Choroid plexus epithelial cell (primary cell): ENCODE data around the gene MYO5C.

Source experiments
- DNase-seq: peaks from one replicate; pipeline ENCODE4 v3.0.0-alpha.2; 2010; ENCODE audit warnings: low read depth
- H3K4me3 ChIP-seq: 2 replicates; pipeline ENCODE4 v1.5.1; 2011; ENCODE audit warnings: low read depth, mild to moderate bottlenecking, control low read depth, low read length, moderate library complexity
- TF ChIP-seq, protein P1 (sequence below): conservative IDR thresholded peaks from 2 replicates; pipeline ENCODE4 v1.5.1; 2011; ENCODE audit warnings: low read depth, mild to moderate bottlenecking, control low read depth, inconsistent platforms, low read length, moderate library complexity

MYO5C gene

DNA sequence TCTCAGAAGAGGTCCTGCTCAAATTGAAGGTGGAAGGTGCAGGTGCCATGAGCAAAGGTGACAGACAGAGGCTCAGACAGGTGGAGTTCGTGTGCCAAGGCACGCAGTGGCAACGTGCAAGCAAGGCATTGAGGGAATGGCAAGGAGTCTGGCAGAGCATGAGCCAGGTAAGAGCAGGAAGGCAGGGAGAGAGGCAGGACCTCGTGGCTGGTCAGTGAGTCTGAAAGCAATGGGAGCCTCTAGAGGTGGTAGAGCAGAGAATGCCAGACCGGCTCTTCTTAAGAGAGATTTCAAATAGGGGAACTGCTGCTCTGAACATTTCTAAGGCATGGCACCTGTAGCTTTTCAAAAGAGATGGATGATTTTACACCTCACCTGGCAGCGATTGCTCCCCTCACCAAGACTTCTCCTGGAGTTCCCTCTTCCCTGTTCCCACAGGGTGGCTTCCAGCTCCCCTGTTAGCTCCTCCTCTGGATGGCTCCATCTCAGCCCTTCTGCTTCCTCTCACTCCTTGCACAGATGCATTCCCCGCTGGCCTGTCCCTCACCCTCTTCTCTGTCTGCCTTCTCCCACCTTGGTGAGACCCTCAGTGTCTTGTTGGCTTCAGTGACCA, 2.7 kb downstream of the MYO5C start:
- TF ChIP-seq, protein P1, sequence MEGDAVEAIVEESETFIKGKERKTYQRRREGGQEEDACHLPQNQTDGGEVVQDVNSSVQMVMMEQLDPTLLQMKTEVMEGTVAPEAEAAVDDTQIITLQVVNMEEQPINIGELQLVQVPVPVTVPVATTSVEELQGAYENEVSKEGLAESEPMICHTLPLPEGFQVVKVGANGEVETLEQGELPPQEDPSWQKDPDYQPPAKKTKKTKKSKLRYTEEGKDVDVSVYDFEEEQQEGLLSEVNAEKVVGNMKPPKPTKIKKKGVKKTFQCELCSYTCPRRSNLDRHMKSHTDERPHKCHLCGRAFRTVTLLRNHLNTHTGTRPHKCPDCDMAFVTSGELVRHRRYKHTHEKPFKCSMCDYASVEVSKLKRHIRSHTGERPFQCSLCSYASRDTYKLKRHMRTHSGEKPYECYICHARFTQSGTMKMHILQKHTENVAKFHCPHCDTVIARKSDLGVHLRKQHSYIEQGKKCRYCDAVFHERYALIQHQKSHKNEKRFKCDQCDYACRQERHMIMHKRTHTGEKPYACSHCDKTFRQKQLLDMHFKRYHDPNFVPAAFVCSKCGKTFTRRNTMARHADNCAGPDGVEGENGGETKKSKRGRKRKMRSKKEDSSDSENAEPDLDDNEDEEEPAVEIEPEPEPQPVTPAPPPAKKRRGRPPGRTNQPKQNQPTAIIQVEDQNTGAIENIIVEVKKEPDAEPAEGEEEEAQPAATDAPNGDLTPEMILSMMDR: no peak
- DNase-seq: no peak
- H3K4me3 ChIP-seq: no peak overlapping the region

DNA sequence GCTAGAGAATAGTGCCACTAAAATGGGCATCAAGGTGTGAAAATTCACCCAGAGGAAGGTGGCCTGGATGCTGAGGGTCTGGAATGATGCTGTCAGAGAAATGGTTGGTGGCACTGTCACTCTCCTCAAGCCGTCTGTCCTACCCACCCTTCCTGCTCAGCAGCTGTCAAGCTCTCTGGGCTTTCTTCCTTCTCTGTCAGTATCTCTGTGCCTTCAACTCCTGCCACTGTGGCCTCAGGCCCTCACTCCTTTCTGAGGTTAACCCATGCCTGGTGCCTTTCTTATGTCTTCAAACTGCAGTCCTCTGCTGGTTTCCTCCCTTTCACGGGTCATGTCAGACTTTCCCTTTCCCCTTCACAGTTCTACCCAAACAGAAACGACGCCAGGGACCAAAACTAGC, 4.4 kb downstream of the MYO5C start:
- no peak overlapping the region for H3K4me3 ChIP-seq
- DNase-seq: no peak
- TF ChIP-seq, protein P1: no peak

DNA sequence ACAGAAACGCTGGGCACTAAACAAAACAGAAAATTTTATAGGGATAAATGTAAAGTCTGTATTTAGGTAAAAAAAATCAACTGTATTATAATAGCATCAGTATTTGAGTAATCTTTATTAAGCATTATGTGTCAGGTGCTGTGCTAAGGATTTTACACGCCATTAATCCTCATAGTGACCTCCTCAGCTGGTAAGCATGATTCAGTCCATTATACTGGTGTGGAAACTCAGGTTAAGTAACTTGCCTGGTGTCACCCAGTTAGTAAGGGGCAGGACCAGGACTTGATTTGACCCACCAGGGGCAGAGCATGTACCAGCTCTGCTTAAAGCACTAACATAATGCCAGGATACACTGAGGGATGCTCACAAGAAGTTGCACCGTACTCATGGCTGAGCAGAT, 4.8 kb downstream of the MYO5C start:
- no peak for DNase-seq
- TF ChIP-seq, protein P1: no peak
- H3K4me3 ChIP-seq: no peak overlapping the region

DNA sequence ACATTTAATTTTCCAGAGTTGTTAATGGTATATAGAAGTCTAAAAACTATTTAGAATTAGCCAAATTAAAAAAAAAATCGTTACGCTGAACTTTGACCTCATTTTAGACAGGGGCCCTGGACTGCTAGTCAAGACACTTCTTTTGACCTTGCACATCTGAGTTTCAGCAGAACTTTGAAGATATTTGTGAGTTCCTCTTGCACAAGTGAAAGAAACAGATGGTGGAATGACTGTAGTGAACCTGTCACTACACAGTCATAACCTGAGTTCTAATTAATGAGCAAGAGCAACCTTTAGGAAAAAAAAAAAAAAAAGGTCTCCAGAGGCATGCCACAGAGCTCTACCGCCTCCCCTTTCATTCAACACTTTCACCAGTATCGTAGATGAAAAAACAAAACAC, 5.3 kb downstream of the MYO5C start:
- TF ChIP-seq, protein P1: no peak
- no peak for DNase-seq
- H3K4me3 ChIP-seq: no peak overlapping the region

GRCh38 chr15:52289629-52290081, 5.9 kb downstream of the MYO5C start:
- H3K4me3 ChIP-seq: no peak overlapping the region
- TF ChIP-seq, protein P1: no peak
- DNase-seq: no peak

GRCh38 chr15:52288986-52289385, 6.6 kb downstream of the MYO5C start:
- no peak overlapping the region for H3K4me3 ChIP-seq
- DNase-seq: no peak
- TF ChIP-seq, protein P1: no peak
